ENCODE results near the gene HELZ. TPM values are rescaled to one million over a fixed set of nuclear protein-coding genes. Genes with fewer than 3 reads are reported as not detected.
"Not testable (repeated sequence)": the region's sequence is repeated elsewhere in the genome, so short reads cannot be mapped to it uniquely, and the experiment has no call there.

HELZ gene
- total RNA-seq, 1 donor from 2014 or later = 34.5 TPM

DNA sequence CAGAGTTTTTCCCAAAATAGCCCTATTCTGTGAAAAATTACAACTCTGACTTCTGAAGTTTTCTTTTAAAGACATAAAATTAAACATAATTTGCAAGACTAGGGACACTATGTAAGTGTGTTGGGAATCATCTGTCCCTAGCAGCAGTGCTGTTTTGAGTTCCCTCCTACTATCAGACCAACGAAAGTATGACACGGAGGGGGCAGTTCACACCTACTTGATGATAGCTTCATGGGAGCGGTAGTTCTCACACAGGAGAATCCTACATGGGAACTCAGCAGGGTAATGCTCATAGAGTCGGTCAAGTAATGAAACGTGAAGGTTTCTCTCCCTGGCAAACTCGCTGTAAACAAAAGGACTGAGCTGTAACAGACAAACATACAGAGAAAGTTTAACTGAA is 96.6 kb downstream of the HELZ start:
- DNase-seq (ENCODE audit: extremely low read depth, low read depth, low spot score) = no peak

DNA sequence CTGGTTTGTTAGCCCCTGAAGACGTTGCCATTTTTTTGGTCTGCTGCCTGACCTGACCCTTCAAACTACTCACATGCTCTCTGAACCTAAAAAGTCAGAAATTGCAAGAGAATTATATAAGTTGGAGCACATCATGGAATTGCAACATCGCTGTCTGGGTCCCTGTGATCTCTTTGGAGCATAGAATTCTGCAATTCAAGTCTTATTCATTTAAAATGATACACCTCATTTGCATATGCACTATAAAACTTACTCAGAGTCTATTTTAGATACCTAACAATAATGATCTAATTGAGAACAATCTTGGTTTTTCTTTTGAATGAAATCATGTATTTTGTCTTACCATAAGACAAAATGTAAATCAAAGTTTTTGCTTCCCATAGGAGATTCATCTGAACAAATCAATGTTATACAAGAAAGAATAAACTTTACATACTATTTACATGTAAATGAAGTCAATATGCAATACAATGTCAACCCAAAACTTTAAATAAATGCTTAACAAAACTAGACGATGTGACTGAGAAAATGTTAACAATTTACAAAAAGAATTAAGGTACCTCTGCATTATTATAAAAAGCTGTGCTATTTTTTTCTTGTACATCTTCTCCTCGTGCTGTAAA is 99.7 kb downstream of the HELZ start:
- no peak for DNase-seq (ENCODE audit: extremely low read depth, low read depth, low spot score)

DNA sequence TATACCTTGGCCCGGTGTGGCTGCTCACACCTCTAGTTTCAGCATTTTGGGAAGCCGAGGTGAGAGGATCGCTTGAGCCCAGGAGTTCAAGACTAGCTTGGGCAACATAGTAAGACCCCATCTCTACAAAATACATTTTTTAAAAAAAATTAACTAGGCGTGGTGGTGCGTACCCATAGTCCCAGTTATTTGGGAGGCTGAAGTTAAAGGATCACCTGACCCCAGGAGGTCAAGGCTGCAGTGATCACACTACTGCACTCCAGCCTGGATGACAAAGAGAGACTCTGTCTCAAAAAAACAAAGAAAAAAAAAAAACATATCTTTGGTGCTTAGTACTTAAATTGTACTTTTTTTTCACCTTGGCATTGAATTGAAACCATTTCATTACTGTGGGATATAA is 101.7 kb downstream of the HELZ start:
- no peak for DNase-seq (ENCODE audit: extremely low read depth, low read depth, low spot score)

DNA sequence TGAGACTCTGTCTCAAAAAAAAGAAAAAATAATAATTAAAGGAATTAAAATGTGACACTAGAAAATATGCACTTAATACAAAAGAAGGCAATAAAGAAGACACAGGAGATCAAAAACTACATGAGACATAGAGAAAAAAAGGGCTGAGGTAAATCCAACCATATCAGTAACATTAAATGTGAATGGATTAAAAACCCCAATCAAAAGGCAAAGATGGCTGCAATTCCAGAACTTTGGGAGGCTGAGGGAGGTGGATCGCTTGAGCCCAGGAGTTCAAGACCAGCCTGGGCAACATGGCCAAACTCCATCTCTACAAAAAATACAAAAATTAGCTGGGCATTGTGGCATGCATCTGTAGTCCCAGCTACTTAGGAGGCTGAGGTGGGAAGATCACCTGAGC is 103.0 kb downstream of the HELZ start:
- not testable (repeated sequence) for DNase-seq (ENCODE audit: extremely low read depth, low read depth, low spot score)

DNA sequence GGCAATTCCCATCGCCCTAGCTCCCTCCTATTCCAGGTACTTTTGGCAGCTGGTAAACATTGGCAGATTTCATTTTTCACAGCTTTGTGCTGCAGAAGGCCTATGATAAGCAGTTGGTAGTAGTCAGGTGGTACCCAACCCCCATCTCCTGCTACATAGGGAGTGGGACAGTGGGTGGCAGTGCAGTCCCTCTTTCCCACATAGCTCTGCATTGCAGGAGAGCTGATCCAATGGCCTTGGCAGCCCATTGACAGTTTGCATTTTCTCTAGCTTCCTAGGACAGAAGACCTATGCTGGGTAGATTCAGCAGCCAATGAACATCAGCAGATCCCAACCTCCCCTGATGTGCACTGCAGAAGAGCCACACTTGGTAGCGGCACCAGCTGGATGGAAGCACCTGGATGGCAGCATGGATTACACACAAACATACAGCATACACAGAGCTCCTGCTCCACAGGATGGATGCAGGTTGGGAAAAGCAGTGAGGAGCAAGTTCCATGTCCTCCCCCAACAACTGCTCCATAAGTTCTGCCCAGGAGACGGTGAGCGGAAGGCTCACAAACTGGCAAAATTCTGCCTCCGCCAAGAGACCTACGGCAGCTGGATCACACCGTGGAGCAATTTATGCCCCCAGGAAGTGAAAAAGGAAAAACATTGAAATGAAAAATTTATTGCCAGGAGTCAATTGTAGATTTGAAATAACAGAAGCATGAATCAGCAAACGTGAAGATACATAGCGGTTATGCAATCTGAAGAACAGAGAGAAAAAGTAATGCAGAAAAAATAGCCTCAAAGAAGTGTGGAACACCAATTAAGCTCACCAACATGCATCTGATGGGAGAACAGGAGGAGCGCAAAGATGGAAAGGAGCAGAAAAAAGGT is 105.0 kb downstream of the HELZ start:
- DNase-seq (ENCODE audit: extremely low read depth, low read depth, low spot score) = no peak

DNA sequence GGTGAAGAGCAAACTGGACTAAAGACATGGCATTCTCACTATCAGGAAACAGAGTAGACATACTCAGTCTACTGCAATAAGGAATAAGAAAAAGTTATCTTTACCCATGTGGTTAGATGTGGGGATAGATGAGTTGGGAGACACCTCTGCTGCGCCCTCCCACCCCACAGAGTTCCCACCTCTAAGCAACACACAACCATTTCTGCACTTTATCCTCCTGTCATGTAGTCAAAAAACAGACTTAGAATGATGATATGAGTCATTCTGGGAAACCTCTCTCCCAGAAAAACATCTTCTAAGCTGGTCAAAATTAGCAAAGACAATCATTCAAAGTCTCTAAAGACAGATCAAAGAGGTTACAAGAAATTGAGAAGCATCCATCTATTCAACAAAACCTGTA is 105.7 kb downstream of the HELZ start:
- DNase-seq (ENCODE audit: extremely low read depth, low read depth, low spot score) = no peak

DNA sequence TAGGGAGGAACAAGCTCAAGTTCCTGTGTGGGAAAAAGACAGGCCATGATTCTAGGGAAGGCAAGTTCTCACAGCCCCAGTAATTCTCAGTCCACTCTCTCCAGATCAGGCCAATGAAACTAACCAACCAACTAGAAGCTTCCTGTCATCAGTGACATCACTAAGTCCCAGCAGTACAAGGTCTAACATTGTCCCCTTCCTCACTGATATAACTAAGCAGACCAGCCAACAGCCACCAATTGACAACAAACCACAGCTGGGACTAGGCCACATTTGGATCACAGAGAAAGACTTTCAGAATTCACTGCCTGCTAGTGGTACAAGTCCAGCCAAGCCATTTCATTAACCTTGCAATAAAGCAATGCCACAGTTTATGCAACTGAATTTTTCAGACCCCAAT is 106.6 kb downstream of the HELZ start:
- no peak for DNase-seq (ENCODE audit: extremely low read depth, low read depth, low spot score)

DNA sequence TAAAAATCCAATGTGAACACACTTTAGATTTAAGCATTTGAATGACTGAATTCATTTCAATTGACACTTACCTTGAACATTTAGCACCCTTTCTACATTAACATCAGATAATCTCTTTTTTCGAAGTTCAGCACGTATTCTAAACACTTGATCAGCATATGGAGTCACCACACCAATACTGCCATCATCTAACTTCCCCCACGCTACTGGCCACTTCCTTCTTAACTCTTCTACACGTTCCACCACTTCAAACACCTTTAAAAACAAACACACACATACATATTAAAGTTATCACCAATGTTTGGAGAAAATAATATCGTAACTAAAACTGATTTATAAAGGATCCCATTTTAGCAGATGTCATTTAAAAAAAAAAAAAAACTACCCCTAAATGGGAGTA is 107.1 kb downstream of the HELZ start:
- DNase-seq (ENCODE audit: extremely low read depth, low read depth, low spot score) = no peak

DNA sequence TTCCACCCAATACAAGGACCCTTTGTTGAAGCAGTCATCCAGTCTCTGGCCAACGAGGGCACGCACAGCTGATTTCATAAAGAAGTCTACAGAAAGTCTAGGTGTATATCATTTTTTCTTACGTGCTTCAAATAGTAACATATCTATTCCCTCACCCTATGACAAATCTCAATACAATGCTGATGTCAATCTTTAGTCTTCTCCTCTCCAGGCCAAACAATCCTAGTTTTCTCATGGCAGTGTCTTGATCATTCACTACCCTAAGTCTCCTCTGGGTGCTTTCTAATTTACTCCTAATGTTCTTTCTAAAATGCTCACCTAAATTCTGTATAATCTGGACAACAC is 108.0 kb downstream of the HELZ start:
- no peak for DNase-seq (ENCODE audit: extremely low read depth, low read depth, low spot score)

DNA sequence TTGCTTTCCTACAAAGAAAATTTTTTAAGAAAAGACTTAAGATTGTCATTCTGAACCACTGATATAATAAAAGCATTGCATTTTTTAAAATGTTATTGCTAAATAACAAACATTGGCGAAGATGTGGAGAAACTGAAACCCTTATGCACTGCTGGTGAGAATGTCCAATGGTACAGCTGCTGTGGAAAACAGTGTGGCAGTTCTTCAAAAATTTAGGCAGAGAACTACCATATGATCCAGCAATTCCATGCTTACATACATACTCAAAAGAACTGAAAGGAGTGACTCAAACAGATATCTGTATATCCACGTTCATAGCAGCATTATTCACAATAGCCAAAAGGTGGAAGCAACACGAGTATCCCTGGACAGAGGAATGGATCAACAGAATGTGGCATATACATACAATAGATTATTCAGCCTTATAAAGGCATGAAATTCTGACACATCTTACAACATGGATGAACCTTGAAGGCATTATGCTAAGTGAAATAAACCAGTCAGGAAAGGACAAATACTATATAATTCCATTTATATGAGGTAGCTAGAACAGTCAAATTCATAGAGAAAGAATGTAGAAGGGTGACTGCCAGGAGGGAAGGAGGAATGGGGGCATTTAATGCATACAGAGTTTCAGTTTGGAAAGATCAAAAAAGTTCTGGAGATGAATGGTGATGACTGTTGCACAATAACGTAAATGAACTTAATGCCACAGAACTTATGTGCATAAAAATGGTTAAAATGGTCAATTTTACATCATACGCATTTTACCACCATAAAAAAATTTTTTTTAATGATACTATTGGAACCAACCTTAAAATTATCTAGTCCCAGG is 108.6 kb downstream of the HELZ start:
- DNase-seq (ENCODE audit: extremely low read depth, low read depth, low spot score) = no peak

DNA sequence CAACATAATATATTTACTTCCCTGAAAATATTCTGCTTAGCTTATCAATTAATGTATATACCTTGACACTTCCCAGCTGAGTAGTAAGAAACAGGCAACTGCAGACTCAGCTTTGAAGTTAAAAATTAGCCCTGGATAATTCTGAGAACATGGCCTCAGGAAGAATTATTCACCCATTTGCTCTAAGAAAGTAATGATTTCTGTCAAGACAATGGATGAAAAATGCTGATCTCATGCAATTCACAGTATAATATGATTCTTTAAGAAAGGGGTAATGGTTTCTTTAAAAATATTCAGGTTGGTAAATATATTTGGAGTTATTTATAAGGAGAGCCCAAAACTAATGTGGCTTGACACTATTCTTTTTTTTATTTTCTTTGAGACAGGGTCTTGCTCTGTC is 111.8 kb downstream of the HELZ start:
- no peak for DNase-seq (ENCODE audit: extremely low read depth, low read depth, low spot score)

DNA sequence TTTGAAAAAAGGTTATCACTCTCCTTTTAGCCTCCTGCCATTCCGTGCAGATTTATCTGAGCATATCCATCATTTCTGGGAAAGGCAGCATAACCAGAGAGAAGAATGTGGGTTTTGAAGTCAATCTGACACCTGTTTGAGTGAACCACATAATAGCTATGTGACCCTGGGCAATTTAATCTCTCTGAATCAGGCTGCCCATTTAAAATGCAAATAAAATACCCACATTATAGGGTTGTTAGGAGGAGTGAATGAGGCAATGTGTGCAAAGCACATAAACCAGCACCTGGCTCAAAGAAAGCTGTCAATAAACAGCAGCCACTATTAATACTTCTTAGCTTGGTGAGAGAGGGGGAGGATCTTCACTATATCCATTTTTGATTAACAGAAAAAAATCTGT is 112.6 kb downstream of the HELZ start:
- DNase-seq (ENCODE audit: extremely low read depth, low read depth, low spot score) = no peak

DNA sequence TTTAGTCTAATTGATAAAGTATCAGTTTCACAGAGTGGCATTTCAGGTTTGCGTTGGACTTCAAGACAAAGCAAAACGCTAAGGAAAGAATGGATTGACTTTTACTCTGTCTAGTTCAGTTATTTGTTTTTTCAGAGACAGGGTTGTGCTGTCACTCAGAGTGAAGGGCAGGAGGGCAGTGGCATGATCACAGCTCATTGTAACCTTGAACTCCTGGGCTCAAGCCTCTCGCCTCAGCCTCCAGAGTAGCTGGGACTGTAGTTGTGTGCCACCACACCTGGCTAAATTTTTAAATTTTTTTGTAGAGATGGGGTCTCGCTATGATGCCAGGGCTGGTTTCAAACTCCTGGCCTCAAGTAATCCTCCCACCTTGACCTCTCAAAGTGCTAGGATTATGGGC is 114.2 kb downstream of the HELZ start:
- DNase-seq (ENCODE audit: extremely low read depth, low read depth, low spot score) = no peak

DNA sequence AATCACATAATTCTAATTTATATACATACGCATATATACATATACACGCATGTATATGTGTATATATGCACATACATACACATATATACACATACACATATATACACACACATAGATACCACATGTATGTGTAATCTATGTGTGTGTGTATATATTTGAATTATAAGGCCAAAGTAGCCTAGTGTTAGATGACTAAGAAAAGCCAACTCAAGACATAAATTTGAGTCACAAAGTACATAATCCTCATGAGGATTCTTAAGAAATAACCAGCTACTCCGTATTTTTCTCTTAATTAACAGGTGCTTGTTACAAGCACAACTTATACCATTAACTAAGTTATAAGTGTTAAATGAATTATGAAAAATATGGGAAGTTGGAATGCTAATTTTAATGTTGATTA is 115.7 kb downstream of the HELZ start:
- no peak for DNase-seq (ENCODE audit: extremely low read depth, low read depth, low spot score)

DNA sequence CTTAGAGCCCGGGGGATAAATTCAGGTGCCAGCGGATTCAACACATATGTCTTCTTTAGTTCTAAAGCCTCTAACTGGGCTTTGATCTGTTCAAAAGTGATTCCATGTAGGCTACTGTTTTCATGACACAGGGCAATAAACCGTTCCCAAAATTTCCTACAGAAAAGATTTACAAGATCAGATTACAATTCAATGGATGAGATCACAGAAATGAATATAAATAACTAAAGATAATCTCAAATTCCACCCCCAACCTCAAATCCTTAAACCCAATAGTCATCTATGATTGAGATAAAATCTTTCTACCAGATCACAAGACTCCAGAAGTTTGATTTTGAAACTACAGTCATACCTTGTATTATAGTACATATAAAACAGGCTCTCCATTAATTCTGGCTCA is 116.3 kb downstream of the HELZ start:
- DNase-seq (ENCODE audit: extremely low read depth, low read depth, low spot score) = no peak

DNA sequence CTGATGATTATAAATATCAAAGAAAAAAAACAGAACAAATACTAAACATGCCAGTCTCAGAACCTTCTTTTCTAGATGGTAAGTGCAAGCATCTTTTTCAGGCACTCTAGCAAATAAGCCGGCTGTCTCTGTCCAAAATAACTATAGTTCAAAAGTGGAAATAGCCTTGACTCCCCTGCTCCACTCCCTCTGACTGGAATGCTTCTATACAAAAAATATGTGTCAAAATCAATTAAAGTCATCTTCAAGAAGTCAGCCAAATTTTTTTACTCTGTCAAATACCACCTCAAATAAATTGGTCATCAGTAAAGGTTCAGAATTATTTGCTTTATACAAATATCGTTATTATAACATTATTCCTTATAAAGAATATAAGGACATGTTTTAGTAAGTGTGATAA is 117.1 kb downstream of the HELZ start:
- no peak for DNase-seq (ENCODE audit: extremely low read depth, low read depth, low spot score)

DNA sequence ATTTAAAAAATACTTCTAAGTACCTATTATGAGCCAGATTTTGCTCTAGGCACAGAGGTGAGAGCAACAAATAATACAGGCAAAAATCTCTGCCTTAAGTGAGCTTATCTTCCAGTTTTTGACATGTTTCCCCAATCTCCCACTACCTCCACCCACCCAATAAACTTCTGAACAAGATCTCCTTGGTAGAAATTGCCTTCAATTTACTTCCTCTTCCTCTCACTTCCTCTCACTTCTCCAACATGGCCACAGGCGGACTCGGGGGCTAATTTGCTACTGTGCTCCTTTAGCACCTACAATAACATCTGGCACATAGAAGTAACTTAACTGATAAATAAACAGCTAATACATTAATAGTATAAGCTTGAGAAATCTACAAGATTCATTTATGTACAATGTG is 118.0 kb downstream of the HELZ start:
- no peak for DNase-seq (ENCODE audit: extremely low read depth, low read depth, low spot score)

DNA sequence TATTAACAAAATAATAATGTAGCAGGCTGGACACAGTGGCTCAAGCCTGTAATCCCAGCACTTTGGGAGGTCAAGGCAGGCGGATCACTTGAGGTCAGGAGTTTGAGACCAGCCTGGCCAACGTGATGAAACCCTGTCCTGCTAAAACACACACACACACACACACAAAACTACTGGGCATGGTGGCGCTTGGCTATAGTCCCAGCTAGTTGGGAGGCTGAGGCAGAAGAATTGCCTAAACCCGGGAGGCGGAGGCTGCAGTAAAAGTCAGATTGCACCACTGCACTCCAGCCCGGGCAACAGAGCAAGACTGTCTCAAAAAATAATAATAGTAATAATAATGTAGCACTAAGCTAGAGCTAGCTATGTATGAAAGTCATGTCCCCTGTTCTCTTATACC is 118.5 kb downstream of the HELZ start:
- not testable (repeated sequence) for DNase-seq (ENCODE audit: extremely low read depth, low read depth, low spot score)

DNA sequence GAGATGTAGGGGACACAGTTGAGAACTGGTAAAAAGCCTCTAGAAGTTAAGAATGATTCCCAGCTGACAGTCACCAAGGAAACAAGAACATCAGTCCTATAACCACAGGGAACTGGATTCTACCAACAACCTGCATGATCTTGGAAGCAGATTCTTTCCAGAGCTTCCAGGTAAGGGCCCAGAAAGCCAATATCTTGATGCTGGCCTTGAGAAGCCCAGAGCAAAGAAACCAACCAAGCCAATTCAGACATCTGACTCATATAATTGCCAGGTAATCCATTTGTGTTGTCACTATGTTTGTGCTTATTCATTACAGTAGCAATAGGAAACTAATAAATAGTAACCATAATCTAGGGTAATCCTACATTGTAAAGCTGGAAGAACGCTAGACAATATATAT is 119.1 kb downstream of the HELZ start:
- no peak for DNase-seq (ENCODE audit: extremely low read depth, low read depth, low spot score)

DNA sequence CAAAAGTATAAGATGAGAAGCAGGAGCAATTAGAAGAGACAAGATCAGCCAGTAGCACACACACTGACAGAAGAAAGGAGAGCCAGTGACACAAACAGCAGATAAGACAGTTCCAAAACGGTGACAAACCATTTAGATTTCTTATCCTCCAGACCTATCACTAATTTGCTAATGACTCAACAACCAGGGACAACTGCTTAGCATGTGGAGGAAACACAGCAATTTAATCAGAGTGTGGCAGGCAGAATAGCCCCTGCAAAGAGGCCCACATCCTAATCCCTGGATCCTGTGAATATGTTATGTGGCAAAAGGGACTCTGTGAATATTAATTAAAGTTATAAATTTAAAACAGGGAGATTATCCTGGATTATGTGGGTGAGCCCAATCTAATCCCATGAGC is 119.6 kb downstream of the HELZ start:
- no peak for DNase-seq (ENCODE audit: extremely low read depth, low read depth, low spot score)

DNA sequence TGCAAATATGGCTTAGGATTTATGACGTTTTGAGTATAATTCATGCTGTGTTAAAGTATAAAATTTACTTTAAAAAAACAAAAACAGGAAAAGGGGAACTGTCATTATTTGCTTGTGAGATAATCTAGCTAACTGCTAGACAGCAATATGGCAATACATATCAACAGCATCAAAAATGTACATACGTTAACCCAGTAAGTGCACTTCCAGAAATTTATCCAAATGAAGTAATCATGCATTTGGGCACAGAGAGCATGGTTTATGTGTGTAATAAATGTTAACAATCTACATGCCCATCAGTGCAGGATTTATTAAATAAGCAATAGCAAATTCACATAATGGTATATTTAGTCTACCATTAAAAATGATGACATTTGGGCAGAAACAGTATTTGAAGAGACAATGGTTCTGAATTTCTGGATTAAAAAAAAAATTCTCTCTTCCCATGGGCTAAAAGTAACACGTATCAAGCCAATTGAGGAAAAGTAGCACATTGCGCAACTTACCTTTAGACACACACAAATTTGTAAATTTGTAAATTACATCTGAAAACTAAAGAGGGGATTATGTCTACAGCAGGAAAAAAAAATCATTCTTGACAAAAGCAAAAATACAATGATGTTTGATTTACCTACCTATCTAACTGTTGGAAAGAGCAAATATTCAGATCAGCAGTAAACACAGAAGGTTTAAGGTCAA is 120.4 kb downstream of the HELZ start:
- no peak for DNase-seq (ENCODE audit: extremely low read depth, low read depth, low spot score)

Data from glomerular endothelial cell (primary cell).